ENCODE measurements around the gene MYBPC1.
"Not testable (repeated sequence)": the region's sequence is repeated elsewhere in the genome, so short reads cannot be mapped to it uniquely, and the experiment has no call there.

Gene MYBPC1

GRCh38 chr12:101732318-101732717, 137.5 kb downstream of the MYBPC1 start:
- Histone ChIP-seq H3K4me3 (replicated peaks; ENCODE audit: low read depth, low read length) (no peak overlapping the region), H3K27me3 (replicated peaks; ENCODE audit: control insufficient read depth, insufficient read depth, low read length) (no peaks in the 10 kb centered on the region), H3K36me3 (ENCODE audit: control insufficient read depth, insufficient read depth, low read length) (no peaks in the 10 kb centered on the region)
- DNase-seq (ENCODE audit: extremely low read depth, insufficient read length) = no peak
- TF ChIP-seq CTCF (IDR thresholded peaks at IDR 0.05; ENCODE audit: insufficient read depth, low read length, poor library complexity, severe bottlenecking) = no peak

GRCh38 chr12:101733166-101733565, 138.4 kb downstream of the MYBPC1 start:
- TF ChIP-seq CTCF (IDR thresholded peaks at IDR 0.05; ENCODE audit: insufficient read depth, low read length, poor library complexity, severe bottlenecking) = no peak
- Histone ChIP-seq H3K4me3 (replicated peaks; ENCODE audit: low read depth, low read length) (no peak overlapping the region), H3K27me3 (replicated peaks; ENCODE audit: control insufficient read depth, insufficient read depth, low read length) (no peaks in the 10 kb centered on the region), H3K36me3 (ENCODE audit: control insufficient read depth, insufficient read depth, low read length) (no peaks in the 10 kb centered on the region)
- DNase-seq (ENCODE audit: extremely low read depth, insufficient read length) = no peak

GRCh38 chr12:101734482-101734881, 139.7 kb downstream of the MYBPC1 start:
- H3K4me3 ChIP-seq (replicated peaks; ENCODE audit: low read depth, low read length); H3K27me3 ChIP-seq (replicated peaks; ENCODE audit: control insufficient read depth, insufficient read depth, low read length); H3K36me3 ChIP-seq (ENCODE audit: control insufficient read depth, insufficient read depth, low read length); DNase-seq (ENCODE audit: extremely low read depth, insufficient read length): not testable (repeated sequence)

Measured in GM06990 (cell line).